Upper lobe of left lung (tissue), 6 donors: Measurements from ENCODE around the gene MYO1F. TPM values are rescaled to one million over a fixed set of nuclear protein-coding genes. Genes with fewer than 3 reads are reported as not detected.

Source experiments
- ATAC-seq, 2 donors: fragments of 200-7000 bp; cut with Tn5 transposase; one replicate each; pipeline ENCODE4 v1.9.1; 2022; ENCODE audit warnings: mild to moderate bottlenecking in 2 of 2, moderate library complexity in 2 of 2; ENCODE audit not compliant: low FRiP score in 2 of 2
- DNase-seq, 2 donors: peaks; one replicate each; pipeline ENCODE4 v3.0.0-alpha.2; 2019 to 2020
- H3K27ac ChIP-seq, 4 donors: fragments of 200-600 bp; sonication (generic); one replicate each; pipeline ENCODE4 v1.5.1; 2016 to 2019
- H3K27me3 ChIP-seq, 4 donors: fragments of 200-600 bp; sonication (generic); one replicate each; pipeline ENCODE4 v1.5.1; 2017 to 2019
- H3K36me3 ChIP-seq, 4 donors: fragments of 200-600 bp; sonication (generic); one replicate each; pipeline ENCODE4 v1.5.1; 2016 to 2019
- H3K4me1 ChIP-seq, 4 donors: fragments of 200-600 bp; sonication (generic); one replicate each; pipeline ENCODE4 v1.5.1; 2018 to 2019
- H3K4me3 ChIP-seq, 4 donors: fragments of 200-600 bp; sonication (generic); one replicate each; pipeline ENCODE4 v1.5.1; 2017 to 2019; ENCODE audit warnings: mild to moderate bottlenecking in 2 of 4, moderate library complexity in 1 of 4
- H3K9me3 ChIP-seq, 4 donors: fragments of 200-600 bp; sonication (generic); one replicate each; pipeline ENCODE4 v1.5.1; 2018 to 2019
- EP300 ChIP-seq, 4 donors: sonication (generic); formaldehyde crosslinking; IDR thresholded peaks; one replicate each; pipeline ENCODE4 v1.5.1; 2017; ENCODE audit warnings: antibody characterized with exemption in 4 of 4, control low read depth in 2 of 4
- POLR2A ChIP-seq, 4 donors: fragments of 450-650 bp; IDR thresholded peaks; one replicate each; pipeline ENCODE4 v1.5.1; 2016 to 2017; ENCODE audit warnings: antibody characterized with exemption in 4 of 4, mild to moderate bottlenecking in 2 of 4
- POLR2AphosphoS5 ChIP-seq, 2 donors: sonication (generic); formaldehyde crosslinking; IDR thresholded peaks; one replicate each; pipeline ENCODE4 v1.5.1; 2017; ENCODE audit warnings: antibody characterized with exemption in 2 of 2
- WGBS, 2 donors: methylation state at CpG; one replicate each; pipeline ENCODE4 v1.1.5; 2017 to 2018; 5-methylcytosine and 5-hydroxymethylcytosine counted together
- total RNA-seq, 6 donors: library from RNA; depleted of rRNA in 4 of 6; stranded (reverse); fragments of >200 nt in 4 of 6; gene quantifications; one replicate each; pipeline versions ENCODE4 v1.1.0 to v1.2.1, GENCODE V29; 2016 to 2021
- TF ChIP-seq, protein P1 (sequence below), 6 experiments: fragments of 450-650 bp in 4 of 6; fragments of 200-600 bp in 2 of 6; sonication (generic) in 2 of 6; IDR thresholded peaks; one replicate each; pipeline ENCODE4 v1.5.1; 2016 to 2019; ENCODE audit warnings: antibody characterized with exemption in 6 of 6
- donor health status: DM: no; HTN: no; CAD: no; lungs with moderate emphysema.
- donor health status: DM: no; HTN: yes; CAD: no; lungs with severe emphysema.

The MYO1F gene
- total RNA-seq, 6 donors from 2014 or later, result 47.3 to 246 (median 127) TPM

DNA sequence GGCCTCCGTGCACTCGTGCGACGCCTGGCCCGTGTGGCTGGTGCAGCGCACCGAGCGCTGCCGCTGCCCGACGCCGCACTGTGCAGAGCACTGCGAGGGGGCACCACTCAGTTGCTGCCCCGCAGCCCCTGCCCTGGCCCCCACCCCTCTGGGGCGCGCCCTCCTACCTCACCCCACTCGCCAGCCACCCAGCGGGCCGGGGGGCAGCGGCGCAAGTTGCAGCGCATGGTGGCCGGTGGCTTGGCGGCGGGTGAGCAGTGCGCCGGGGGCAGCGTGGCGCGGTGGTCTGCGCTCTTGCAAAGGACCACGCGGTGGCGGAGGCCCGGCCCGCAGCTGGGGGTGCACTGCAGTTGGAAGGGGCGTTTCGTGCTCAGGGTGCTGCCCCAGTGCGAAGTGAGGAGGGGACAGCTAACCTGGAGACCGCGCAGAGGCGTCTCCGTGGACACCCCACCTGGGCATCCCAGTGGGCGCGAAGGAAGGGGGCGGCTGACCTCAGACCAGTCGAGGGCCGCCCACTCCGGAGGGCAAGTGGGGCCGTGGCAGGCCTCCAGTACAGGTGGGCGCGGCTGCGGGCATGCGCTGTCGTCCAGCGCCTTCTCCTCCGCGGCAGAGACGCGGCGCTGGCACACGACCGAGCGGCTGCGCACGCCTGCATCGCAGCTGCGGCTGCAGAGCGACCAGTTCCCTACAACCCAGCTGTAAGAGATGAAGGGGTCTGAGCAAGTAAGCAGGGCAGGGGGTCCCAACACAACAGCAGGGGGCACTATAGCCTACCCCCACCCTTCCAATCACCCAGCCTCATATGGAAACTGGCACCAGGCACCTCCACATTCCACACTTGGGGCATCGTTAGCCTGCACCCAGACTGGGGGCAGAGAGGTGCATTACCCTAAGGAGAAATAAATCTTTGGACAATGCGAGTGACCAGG, 8.0 kb upstream of the MYO1F start:
- WGBS, 2 donors, result 76 to 82% methylated on average over 24 to 33 of the region's 71 CpGs
- peaks cover 0 to 34% (median 8%) of the 10 kb centered on the region in 4 donors for H3K36me3 ChIP-seq
- H3K4me3 ChIP-seq, result no peak overlapping the region
- H3K27me3 ChIP-seq, result no peaks in the 10 kb centered on the region
- peaks cover 4 to 7% (median 6%) of the 10 kb centered on the region in 4 donors for H3K4me1 ChIP-seq
- DNase-seq (peak in 1 of 2 donors; percentile 81), ATAC-seq (no peak)
- H3K9me3 ChIP-seq, result no peaks in the 10 kb centered on the region
- TF ChIP-seq POLR2A (IDR thresholded peaks at IDR 0.05) (no peak), POLR2AphosphoS5 (IDR thresholded peaks at IDR 0.05) (no peak), EP300 (IDR thresholded peaks at IDR 0.05) (no peak)
- TF ChIP-seq, protein P1, sequence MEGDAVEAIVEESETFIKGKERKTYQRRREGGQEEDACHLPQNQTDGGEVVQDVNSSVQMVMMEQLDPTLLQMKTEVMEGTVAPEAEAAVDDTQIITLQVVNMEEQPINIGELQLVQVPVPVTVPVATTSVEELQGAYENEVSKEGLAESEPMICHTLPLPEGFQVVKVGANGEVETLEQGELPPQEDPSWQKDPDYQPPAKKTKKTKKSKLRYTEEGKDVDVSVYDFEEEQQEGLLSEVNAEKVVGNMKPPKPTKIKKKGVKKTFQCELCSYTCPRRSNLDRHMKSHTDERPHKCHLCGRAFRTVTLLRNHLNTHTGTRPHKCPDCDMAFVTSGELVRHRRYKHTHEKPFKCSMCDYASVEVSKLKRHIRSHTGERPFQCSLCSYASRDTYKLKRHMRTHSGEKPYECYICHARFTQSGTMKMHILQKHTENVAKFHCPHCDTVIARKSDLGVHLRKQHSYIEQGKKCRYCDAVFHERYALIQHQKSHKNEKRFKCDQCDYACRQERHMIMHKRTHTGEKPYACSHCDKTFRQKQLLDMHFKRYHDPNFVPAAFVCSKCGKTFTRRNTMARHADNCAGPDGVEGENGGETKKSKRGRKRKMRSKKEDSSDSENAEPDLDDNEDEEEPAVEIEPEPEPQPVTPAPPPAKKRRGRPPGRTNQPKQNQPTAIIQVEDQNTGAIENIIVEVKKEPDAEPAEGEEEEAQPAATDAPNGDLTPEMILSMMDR (IDR thresholded peaks at IDR 0.05), result no peak
- no peak overlapping the region for H3K27ac ChIP-seq

DNA sequence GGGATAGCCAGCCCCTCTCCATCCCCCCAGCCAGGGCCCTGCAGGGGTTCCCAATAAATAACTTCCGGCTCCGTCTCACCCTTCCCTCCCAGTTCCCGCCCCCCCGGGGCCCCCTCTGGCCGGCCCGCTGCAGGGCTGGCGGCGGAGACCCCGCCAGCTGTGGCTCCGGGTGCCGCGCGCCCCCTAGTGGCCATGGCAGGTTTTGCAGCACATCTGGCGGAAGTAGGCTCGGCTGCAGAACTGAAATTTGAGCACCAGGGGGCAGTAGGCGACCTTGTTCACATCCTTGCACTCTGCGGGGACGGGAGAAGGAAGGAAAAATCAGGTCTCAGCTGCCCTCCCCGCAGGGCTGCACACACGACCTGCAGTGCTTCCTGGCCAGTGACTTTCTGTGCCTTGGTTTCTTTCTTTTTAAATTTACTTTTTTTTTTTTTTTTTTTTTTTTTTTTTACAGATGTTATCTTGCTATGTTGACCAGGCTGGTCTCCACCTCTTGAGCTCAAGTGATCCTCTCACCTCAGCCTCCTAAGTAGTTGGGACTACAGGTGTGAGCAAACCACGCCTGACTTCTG, 3.6 kb upstream of the MYO1F start:
- DNase-seq (peak; percentile 90 to 95), ATAC-seq (peak; percentile 83 to 85)
- TF ChIP-seq POLR2AphosphoS5 (IDR thresholded peaks at IDR 0.05), result peak in 1 of 2 donors; percentile 45
- TF ChIP-seq POLR2A (IDR thresholded peaks at IDR 0.05), result no peak
- TF ChIP-seq EP300 (IDR thresholded peaks at IDR 0.05), result no peak
- TF ChIP-seq, protein P1 (IDR thresholded peaks at IDR 0.05), result peak; percentile 99 to 100 (median 99)
- peaks cover 0 to 21% (median 4%) of the 10 kb centered on the region in 4 donors for H3K36me3 ChIP-seq
- peaks cover 22 to 42% (median 34%) of the 10 kb centered on the region in 4 donors for H3K4me1 ChIP-seq
- no peaks in the 10 kb centered on the region for H3K27me3 ChIP-seq
- H3K9me3 ChIP-seq, result no peaks in the 10 kb centered on the region
- 5 to 10% methylated on average over 7 to 16 of the region's 21 CpGs for WGBS, 2 donors
- H3K27ac ChIP-seq, result peak overlapping the region in 2 of 4 donors; percentile 15 to 47
- no peak overlapping the region for H3K4me3 ChIP-seq

DNA sequence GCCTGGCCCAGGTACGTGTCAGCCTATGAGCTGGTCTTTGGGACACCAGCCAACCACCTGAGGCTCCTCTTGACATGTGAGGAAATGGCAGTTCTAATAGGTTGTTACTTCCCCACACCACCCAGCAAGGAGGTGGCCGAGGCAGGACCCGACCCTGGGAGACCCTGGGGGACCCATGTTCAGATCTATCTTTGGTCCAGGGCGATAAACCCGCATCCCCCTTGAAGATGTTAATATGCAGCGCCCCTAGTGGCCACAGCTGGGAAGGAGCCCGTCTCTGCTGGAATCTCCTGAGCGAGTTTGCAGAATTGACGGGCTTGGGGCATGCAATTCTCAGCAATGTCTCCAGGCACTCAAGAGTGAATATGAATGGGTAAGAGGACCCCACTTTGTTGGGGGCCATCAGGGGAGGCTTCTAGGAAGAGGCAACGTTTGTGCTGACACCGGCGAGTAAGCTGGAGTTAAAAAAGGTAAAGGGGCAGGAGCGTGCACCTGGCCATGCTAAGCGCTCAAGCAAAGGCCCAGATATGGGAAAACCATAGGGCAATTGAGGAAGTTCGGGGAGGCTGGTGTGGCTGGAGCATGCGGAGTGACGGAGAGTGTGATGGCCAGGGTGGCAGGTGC, 1.5 kb upstream of the MYO1F start:
- peak in 1 of 2 donors; percentile 74 for DNase-seq
- WGBS, 2 donors, result 21 to 22% methylated on average over 16 to 17 of the region's 17 CpGs

DNA sequence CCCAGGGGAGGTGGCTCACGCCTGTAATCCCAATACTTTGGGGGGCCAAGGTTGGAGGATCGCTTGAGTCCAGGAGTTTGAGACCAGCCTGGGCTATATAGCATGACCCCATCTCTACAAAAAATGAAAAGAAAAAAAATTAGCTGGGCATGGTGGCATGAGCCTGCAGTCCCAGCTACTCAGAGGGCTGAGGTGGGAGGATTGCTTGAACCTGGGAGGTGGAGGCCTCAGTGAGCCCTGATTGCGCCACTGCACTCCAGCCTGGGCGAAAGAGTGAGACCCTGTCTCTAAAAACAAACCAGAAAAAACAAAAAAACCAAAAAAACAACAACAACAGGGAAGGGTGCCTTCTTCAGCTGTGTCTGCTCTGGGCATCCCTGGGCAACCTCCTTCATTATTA, 499 bp upstream of the MYO1F start:
- H3K27ac ChIP-seq, result peak overlapping the region; percentile 54 to 89 (median 80)
- no peaks in the 10 kb centered on the region for H3K9me3 ChIP-seq
- H3K4me1 ChIP-seq, result peaks cover 28 to 56% (median 46%) of the 10 kb centered on the region in 4 donors
- TF ChIP-seq POLR2AphosphoS5 (IDR thresholded peaks at IDR 0.05) (no peak), EP300 (IDR thresholded peaks at IDR 0.05) (no peak), POLR2A (IDR thresholded peaks at IDR 0.05) (no peak)
- TF ChIP-seq, protein P1 (IDR thresholded peaks at IDR 0.05), result no peak
- no peaks in the 10 kb centered on the region for H3K27me3 ChIP-seq
- peak overlapping the region in 3 of 4 donors; percentile 47 to 59 (median 48) for H3K4me3 ChIP-seq
- WGBS, 2 donors, result 58 to 63% methylated on average over 4 of the region's 4 CpGs
- ATAC-seq (no peak), DNase-seq (no peak)
- peaks cover 0 to 4% (median 0%) of the 10 kb centered on the region in 4 donors for H3K36me3 ChIP-seq

More for the DNA sequence above, 1.5 kb upstream of the MYO1F start:
- TF ChIP-seq POLR2A (IDR thresholded peaks at IDR 0.05) (no peak), EP300 (IDR thresholded peaks at IDR 0.05) (no peak), POLR2AphosphoS5 (IDR thresholded peaks at IDR 0.05) (no peak)
- TF ChIP-seq, protein P1 (IDR thresholded peaks at IDR 0.05), result peak; percentile 78 to 96 (median 82)
- Histone ChIP-seq H3K4me1 (peaks cover 28 to 55% (median 44%) of the 10 kb centered on the region in 4 donors), H3K27ac (peak overlapping the region in 1 of 4 donors; percentile 89), H3K27me3 (no peaks in the 10 kb centered on the region), H3K4me3 (no peak overlapping the region), H3K9me3 (no peaks in the 10 kb centered on the region), H3K36me3 (peaks cover 0 to 7% (median 0%) of the 10 kb centered on the region in 4 donors)
- peak; percentile 65 to 69 for ATAC-seq
